GM19468 (cell line): ENCODE measurements around the gene ROBO1.

Experiments used
- ATAC-seq: cut with Tn5 transposase; IDR thresholded peaks from one replicate; pipeline ENCODE4 v1.9.1; 2021; ENCODE audit warnings: mild to moderate bottlenecking, moderate library complexity, moderate number of reproducible peaks; ENCODE audit not compliant: unreplicated experiment; ENCODE audit errors: extremely low read depth

Gene ROBO1

DNA sequence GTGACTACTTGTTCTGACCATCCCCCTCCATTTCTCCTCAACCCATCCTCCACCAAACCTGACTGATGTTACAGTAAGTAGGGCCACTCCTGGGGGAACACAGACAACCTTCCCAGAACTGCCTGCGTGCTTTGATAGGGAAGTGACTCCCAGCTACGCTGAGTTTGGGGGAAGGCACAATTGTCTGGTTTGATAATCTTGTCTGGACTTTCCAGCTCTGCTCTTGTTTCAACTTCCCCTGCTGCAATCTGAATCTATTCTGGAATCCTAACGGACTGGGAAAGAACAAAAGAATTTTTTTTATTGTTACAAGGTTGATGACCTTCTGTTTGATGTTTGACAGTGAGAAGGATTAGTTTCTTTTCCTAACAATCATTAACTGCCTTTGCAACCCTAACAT is 895.6 kb downstream of the ROBO1 start:
- no peak for ATAC-seq

DNA sequence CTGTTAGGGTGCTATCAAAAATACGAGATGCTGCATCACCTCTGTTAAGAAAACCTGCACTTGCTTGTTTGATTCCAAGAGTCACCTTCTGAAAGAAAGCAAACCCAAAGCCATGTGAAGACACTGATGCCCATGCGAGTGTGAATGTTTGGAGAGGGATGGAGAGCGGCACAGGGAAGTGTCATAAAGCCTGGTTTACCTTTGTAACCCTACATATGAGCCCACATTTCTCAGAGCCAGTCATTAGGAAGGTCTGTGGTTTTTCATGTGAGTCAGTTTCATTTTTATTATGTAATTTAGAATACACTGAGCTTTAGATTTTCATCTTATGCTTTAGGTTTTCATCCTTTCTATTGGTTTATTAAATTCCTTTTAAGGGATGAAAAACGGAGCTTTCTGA is 896.8 kb downstream of the ROBO1 start:
- ATAC-seq: no peak

DNA sequence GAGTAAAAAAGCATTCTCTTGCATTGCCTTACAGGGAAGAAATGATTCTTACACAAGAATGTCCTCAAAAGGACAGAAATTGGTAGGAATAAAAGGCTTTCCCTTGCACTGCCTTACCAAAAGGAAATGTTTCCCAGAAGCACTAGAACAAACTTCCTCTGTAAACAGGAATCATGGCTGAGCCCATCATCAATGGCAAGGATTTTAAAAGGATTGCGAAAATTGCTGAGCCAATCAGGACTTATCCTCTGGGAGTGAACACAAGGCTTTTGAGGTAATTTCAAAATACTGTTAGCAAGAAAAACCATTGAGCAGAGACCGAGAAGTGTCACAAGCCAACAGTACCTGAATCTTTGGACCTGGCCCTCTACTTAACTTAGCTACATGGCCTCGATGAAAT is 897.3 kb downstream of the ROBO1 start:
- no peak for ATAC-seq

DNA sequence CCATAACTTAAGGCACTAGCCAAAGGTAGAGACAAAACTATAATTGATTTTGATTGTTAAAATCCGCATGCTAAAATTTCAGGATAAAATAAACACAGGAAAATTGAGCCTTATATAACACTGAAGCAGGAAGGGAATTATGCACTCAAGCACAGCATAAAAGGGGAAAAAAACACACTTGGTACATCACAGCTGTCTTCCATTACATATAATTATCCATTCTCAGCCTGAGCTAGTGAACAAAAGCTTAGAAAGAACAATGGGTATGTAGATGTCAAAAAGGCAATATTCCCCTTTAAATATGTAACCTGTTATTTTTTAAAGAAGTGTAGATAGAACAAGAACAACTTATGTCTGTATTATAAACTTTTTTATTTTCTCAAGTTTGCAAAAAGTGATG is 899.2 kb downstream of the ROBO1 start:
- no peak for ATAC-seq

DNA sequence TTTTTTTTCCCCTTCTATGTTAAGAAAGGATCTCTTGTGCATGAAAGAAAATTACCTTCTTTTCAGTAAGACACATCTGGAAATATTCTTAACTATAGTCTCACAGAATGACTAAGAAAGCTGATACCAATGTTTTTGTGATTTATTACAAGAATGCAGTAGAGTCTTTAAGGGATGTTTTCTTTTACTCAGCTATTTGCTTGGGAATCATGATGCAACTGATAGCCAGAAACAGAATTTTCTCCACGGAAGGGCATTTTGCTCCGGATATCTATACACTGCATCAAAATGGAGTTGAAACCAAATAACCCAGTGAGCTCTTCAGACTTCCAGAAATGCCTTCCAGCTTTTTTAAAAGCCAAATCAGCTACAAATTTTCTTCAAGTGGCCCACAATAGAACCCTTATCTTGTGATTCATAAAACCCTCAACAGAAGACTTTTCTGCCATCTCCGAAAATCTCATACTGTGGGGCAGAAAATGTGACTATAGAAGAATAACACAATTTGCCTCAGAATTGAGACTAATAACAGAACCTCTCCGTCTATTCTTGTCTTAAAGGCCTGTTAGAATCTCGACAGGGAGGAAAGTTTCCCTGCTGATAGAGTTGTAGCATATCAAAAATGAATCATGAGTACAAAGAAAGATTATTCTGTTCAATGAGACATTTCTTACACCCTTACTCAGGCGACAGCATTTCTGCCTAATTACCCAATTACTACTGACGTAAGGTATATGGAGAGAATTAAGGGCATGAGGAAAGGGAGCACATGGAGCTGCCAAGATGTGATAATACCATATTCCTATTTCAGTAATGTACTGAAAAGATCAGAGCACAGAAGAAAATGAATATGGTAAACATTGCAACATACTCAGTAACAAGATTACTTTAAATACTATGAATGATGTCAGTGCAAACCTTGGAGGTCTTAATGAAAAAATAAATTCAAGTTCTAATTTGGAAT is 900.1 kb downstream of the ROBO1 start:
- no peak for ATAC-seq

DNA sequence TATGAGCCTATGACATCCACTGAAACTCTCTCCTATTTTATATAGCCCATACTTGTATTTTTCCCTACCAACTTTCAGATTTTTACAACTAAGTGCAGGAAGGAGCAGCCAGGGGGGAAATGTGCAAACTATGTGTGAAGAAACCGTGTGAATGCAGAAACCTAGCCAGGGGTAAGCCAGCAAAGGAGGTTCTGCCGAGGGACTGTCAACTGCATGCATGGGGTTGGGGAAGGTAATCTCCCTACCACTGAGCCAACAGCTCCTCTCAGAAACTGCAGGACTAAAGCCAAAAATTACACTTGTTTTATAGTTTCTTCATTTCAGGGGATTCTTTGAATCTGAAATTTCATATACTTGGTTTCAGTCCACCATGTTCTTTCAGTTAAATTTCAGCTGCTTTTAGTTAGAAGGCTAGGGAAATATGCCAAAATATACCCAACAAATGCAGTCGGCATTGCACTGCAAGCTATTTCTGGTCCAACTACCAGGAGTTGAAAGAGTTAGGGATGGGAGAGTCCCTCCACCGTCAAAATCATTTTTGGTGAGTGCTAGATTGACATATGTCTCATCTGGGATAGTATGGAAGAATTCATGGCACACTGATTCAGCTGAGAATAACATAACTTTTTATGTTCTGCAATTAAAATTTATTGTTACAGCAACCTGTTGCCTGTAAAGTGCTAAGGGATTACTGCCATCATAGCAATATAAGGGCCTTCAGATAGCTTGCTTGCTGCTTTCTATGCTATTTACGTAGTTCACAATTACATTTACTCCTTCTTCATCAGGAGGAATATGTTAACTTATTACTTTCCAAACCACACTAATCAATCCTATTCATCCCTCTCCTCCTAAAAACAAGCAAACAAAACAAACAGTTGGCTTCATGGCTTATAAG is 904.2 kb downstream of the ROBO1 start:
- no peak for ATAC-seq

DNA sequence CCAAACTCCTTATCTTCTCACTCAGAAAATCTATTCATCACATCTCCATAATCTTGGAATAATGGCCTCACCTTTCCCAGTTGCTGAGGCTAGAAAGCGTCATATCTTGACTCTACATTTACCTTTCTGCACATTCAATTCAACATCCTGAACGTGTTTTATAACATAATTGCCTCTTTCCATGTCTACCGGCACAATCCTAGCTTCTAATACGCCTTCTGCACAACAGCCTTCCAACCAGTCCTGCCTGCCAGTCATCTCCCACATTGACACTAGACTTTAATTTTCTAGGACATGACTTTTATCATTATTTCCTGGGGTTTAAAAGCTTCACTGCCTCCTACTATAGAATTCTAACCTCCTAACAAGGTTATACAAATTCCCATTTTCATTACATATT is 906.6 kb downstream of the ROBO1 start:
- ATAC-seq: no peak

DNA sequence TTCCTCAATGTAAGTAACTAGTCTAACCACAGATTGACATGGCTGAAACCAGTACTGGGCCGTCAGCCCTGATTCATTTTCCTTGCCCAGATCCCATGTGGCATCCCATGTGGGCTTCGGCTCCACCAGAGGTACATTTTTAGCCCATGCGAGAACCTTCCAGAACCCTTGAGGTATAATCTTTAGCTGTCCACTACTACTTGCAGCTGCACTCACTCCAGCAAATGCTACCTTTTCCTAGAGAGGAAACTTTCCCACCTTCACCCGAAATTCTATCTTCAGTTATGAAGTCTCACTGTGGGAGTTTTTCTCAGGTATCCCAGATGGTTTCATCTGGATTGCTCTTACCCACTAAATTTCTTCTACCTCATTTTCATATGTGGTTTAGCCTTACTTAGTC is 907.2 kb downstream of the ROBO1 start:
- ATAC-seq: no peak

DNA sequence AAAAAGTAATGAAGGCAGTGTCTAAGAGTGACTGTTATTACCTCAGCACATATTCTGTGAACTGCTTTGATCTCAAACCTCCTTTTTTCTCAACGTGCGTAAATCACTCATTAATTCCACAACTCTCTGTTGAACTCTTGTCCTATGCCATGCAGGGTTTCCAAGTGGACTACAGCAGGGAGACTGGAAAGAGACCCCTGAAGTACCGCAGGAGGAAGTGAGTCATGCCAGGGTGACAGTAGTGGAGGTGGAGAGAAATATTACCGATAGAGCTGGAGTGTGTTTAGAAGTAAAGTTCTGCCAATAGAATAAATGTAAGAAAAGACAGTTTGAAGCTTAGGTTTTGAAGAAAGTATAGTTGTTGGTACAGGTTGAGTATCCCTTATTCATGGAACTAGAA is 908.9 kb downstream of the ROBO1 start:
- no peak for ATAC-seq

DNA sequence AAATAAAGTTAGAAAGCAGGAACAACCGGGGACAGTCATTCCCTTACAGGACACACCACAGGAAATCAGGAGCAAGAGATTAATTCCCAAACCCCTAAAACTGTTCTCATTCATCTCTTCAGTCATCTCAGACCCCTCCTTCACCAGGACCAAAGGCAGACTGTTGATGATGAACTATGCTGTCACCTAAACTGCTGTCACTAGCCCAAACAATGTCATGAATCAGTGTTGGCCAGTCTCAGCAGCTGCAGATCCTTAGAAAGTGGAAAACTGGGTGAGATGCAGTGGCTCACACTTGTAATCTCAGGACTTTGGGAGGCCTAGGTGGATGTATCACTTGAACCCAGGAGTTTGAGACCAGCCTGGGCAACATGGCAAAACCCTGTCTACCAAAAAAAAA is 909.6 kb downstream of the ROBO1 start:
- no peak for ATAC-seq

DNA sequence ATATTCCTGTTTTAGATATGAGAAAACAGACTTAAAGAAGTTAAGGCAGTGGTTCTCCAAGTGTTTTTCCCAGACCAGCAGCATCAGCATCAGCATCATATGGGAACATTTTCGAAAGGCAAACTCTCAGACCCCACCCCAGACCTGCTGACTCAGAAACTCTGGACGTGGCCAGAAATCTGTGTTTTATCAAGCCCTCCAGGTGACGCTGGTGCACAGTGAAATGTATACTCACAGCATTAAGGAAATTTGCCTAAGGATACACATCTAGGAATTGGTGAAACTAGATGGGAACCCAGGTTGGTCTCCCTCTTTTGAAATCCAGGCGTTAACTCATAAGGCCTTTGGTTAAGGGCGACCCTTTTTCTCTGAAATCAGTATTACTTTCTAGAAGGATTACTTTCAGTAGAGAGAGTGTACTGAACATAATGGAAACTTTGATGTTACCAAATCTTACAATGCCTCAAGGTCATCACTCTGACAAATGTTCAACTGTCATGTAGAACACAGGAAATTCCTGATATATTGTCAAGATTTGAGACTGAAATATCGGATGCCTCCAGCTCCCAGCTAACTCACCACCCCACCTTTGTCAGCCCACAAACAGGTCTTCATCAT is 910.2 kb downstream of the ROBO1 start:
- no peak for ATAC-seq

DNA sequence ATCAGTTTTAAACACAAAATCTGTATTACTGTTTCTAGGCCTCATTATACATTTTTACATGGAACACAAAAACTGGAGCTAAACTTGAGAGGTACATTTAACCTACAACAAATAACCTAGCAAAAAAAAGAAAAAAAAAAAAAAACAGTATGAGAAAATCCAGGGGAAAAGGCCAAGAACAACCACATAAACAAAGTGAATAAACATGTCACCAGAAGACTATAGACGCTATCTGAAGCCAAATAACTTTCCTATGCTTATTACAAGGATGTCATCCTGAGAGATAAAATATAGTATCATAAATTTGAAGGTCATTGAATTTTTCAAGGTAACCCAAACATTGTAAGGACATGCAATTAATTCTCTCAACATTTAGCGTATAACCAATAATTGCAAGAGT is 911.6 kb downstream of the ROBO1 start:
- ATAC-seq: no peak

DNA sequence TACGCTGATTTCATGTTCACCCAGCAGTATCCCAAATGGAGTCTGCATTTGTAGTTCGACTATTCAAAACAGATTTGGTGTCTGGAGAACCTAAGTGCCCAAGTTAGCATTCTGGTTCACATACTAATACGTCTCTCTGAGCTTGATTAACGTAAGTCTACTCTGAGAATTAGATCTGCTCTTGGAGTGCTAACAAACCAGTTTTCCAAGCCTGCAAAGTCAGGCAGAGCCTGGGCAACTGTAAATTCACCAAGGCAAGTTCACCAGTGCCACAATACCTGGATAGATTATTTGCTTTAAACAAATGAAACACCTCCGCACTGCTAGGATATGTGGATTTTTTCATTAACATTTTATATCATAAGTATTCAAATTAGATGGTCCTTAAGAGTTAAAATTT is 912.6 kb downstream of the ROBO1 start:
- no peak for ATAC-seq

DNA sequence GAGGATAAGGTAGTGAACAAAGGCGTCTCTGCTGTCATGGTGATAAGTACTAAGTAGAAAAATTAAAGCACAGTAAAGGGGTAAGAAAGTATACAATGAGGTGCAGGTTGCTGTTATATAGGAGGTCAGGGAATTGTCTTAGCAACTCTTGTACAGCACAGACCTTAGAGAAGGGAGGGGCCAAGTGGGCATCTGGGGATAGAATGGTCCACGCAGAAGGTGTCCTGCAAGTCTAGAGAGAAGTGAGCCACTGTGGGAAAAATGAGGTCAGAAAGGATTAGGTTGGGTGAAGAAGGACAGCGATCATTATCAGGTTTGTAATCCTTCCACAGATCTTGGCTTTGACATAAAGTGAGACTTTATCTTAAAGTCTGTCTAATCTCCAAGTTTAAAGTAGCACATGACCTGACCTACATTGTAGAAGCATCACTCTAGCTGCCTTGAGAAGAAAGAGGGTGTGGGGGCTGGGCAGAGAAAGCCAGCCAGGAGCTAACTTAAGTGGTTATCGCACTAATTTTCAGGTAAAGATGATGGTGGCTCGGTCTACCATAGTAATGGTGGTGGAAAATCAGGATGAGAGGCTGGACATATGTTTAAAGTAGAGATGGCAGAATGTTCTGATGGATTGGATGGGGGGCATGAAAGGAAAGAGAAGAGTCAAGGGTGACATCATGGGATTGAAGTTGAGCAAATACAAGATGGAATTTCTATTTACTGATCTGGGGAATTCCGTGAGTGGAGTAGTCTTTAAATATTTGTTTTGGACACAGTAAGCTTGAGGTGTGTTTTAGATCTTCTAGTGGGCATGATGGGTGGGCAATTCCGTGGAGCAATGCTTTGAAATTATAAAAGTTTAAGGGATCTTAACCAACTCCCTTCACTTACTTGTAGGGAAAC is 919.2 kb downstream of the ROBO1 start:
- no peak for ATAC-seq

DNA sequence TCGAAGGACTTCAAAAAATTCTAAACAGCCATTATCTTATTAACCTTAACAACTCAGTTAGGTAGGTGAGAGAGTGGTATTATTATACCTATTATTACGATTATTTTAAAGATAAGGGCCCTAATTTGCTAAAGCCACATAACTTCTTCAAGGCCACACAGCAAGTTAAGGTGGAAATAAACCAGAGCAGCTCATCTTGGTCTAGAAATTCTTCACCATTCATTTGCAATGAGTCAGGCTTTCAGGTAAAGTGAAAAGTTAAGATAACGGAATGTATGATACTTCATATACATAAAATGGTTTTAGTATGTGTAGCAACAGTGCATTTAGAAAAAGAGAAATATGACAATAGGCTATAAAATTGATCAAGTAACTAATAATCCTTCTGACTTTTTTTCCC is 920.2 kb downstream of the ROBO1 start:
- ATAC-seq: no peak

DNA sequence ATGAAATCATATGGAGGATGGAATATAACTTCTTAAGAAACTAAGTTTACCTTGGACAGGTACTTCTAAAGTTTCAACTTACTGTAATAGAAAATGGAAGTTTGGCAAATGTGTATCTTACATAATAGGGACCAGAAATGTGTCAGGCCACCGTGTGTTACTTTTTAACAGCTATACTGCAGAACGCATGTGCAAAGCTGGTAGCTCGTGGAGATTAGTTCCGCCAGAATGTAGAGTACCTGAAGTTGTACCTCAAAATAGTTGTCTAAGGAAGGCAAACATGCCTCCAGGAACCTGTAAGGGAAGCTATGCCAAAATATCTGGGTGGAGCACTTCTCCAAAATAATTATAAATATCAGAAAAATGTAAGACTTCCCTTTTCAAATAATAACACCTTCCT is 920.6 kb downstream of the ROBO1 start:
- no peak for ATAC-seq

DNA sequence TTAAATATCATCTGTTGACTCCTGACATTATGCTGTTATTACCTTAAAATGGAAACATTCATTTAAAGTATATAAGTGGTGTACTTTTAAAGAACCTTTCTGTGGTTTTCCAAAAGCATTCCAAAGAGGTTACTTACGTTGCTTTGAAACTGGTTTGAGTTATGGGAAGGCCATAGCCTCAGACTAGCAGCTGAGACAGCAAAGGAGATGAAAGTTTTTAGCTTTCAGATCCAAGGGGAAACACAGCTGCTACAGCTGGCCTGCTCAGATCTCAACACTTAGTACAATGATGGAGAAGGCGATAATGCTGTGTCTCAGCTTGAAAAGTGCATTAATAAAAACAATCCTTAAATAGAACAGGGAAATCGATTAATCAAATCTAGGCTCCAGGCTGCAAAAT is 921.1 kb downstream of the ROBO1 start:
- ATAC-seq: no peak

DNA sequence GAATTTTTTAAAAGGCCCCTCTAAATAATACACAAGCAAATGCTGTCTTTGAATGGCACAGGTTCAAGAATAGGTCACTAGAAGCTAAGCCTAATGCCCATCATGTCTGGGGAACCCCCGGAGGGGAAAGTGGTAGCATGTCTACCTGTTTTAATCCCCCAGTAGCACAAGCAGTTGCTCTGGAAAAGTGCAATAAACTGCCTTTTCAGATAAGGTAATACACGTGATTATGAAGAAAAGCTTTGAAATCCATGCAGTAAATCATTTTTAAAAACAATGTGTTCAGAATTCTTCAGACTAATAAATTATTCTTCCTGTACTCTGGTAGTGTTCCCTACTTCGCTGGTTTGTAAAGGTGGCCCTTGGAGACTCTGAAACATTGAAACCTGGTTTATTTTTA is 922.2 kb downstream of the ROBO1 start:
- no peak for ATAC-seq

DNA sequence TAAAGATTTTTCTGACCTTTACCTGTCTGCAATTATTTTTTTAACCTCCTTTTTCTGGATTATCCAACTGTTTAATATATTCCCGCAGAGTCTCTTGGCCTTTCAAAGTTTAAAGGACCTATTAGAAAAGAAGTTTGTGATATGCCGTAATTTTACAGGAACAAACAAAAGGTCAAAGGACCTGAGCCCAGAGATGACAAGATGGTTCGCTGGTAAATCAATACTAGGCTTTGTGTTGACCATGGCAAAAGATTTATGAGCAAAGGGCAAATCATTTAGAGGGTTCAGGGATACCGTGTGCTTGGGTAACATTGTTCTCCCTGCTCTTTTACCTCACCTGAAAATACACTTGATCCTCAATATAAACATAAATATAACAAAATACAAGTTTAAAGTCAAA is 923.5 kb downstream of the ROBO1 start:
- ATAC-seq: no peak

DNA sequence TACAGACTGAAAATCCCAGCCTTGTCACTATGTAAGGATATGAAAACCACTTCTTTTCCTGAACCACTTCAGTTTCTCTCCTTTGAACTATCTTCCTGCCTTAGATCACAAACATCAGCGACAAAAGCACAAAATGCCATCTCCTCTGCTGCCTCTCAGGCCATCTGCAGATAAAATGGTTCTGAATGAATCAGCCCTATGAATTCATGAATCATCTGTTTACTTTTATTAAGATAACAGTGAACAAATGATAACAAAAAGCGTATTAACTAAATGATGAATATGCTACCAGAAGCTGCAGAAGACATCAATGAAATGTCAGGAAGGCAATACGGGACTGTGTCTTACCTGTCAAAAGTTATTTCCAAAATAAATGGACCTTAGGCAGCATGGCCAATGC is 928.1 kb downstream of the ROBO1 start:
- no peak for ATAC-seq
